Suppressor macrophage (primary cell): ENCODE measurements around the gene IGSF21.

Experiments used
- DNase-seq, 4 experiments: peaks; one replicate each; pipeline ENCODE4 v3.0.0-alpha.2; 2020 to 2022

IGSF21 gene

GRCh38 chr1:18120638-18121037 lies 13.0 kb downstream of the IGSF21 start:
- DNase-seq: no peak

- DNase-seq: no peak
These were observed 13.6 kb downstream of the IGSF21 start for GRCh38 chr1:18121072-18121820.

- DNase-seq: no peak
These were observed 15.9 kb downstream of the IGSF21 start for GRCh38 chr1:18123467-18123992.

- DNase-seq: no peak
These were observed 17.4 kb downstream of the IGSF21 start for GRCh38 chr1:18124977-18125376.

GRCh38 chr1:18126616-18127015 lies 19.0 kb downstream of the IGSF21 start:
- no peak for DNase-seq

GRCh38 chr1:18128298-18128697 lies 20.7 kb downstream of the IGSF21 start:
- no peak for DNase-seq

GRCh38 chr1:18130356-18130755 lies 22.8 kb downstream of the IGSF21 start:
- DNase-seq: no peak

- no peak for DNase-seq
These were observed 24.6 kb downstream of the IGSF21 start for GRCh38 chr1:18132022-18132710.

- no peak for DNase-seq
These were observed 25.3 kb downstream of the IGSF21 start for GRCh38 chr1:18132711-18133541.

- DNase-seq: no peak
These were observed 26.9 kb downstream of the IGSF21 start for GRCh38 chr1:18134324-18135046.

GRCh38 chr1:18137759-18138345 lies 30.3 kb downstream of the IGSF21 start:
- no peak for DNase-seq

GRCh38 chr1:18139198-18139981 lies 31.8 kb downstream of the IGSF21 start:
- no peak for DNase-seq

- DNase-seq: no peak
These were observed 32.8 kb downstream of the IGSF21 start for GRCh38 chr1:18140411-18140810.

GRCh38 chr1:18141661-18142060 lies 34.1 kb downstream of the IGSF21 start:
- no peak for DNase-seq

GRCh38 chr1:18142471-18142870 lies 34.9 kb downstream of the IGSF21 start:
- DNase-seq: no peak

GRCh38 chr1:18142969-18143368 lies 35.4 kb downstream of the IGSF21 start:
- no peak for DNase-seq

GRCh38 chr1:18144062-18144461 lies 36.5 kb downstream of the IGSF21 start:
- no peak for DNase-seq

GRCh38 chr1:18144916-18145647 lies 37.5 kb downstream of the IGSF21 start:
- DNase-seq: no peak

GRCh38 chr1:18145851-18146618 lies 38.4 kb downstream of the IGSF21 start:
- DNase-seq: no peak

GRCh38 chr1:18146886-18147285 lies 39.3 kb downstream of the IGSF21 start:
- DNase-seq: no peak
